ENCODE measurements around the gene RAI14.

The RAI14 gene

DNA sequence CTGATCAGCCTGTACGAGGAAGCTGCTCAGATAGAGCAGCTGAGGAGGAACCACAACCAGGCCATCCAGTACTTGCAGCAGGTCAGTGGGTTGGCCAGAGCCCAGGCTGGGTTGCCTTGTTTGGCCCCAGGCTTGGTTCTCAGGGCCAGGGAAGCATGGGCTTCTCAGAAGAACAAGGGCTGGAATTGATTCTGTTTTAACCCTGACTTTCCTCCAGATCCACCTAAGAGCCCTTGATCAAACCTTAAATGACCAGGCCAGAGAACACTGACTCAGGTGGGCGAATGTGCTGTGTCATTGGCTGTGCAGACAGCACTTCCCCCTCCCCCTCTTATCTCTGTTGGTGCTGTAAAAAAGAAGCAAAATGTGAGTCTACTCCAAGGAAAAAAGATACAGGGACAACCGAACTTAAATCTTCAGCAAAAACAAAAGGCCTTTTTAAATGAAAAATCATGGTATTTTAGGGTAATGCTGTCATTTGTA, 210.9 kb downstream of the RAI14 start:
- no peak for DNase-seq

DNA sequence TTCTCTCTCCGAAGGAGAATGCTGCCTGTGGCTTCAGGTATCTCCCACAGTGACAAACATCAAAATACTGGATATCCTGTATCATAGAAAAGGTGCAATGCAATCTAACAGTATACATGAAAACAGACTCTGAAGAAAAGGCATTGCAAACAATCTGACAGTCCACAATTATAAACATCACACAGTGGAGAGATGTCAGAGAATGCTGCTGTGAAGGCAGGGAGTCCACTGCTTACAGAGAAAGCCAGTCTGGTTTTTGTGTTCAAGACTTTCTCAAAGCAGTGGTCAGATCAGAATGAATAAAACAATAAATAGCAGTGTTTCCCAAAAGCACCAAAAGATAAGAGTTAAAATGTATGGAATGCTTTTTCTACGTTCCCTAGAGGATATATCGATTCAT, 211.5 kb downstream of the RAI14 start:
- no peak for DNase-seq

DNA sequence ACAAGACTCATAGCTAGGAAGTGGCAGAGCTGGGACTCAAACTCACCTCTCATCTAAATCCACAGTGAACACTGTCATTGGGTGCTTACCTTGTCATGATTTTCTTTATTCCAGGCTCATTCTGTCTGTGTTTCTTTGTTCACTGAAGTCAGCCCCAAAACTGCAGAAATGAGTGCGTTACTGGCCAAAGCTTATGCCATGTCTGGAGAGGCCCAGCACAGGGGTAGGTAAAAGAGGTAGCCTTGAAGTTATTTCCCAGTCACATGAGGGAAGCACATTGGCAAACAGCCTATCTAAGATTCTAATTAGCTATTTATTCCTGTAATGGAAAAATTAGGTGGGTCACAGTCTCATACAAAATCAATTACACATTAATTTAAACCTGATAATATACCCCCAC, 212.7 kb downstream of the RAI14 start:
- DNase-seq, result no peak

DNA sequence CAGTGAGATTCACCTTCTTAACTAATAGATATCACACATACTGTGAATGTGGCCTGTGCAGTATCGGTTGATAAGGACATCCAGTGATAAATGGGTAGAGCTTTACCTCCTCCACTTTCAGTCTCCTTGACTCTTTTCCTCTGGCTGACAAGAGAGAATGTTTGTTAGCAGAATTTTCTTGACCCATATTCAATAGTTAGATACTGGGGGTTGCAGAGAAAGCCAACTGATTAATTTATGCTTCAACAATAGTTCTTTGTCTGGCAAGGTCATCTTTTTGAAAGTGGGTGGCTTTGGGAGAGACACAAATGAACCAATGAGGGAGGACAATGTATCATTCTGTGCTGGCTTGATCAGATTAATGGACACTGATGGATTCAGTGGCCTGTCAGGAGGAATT, 213.1 kb downstream of the RAI14 start:
- DNase-seq, result no peak

DNA sequence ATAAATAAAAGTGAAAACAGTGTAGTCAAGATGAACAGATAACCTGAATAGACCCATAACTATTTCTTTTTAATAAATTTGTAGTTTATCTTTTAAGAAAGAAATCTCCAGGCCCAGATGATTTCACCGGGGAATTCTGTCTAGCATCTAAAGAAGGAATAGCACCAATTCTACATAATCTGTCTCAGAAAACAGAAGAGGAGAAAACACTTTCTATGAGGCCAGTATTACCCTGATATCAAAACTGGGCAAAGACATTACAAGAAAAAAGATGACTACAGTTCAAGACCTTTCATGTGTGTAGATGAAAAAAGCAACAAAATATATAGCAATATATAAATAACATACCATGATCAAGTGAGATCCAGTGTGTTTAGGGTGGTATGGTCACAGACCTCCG, 214.3 kb downstream of the RAI14 start:
- no peak for DNase-seq

DNA sequence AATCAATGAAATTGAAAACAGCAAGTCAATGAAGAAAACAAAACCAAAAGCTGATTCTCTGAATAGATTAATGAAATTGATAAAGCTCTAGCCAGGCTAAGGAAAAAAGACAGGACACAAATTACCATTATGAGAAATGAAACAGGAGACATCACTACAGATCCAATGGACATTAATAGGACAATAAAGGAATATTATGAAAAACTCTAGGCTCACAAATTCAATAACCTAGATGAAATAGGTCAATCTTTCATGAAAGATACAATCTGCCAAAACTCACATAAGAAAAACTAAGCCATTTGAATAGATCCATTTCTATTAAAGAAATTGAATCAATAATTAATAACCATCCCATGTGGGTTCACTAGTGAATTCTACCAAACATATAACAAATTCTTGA, 220.1 kb downstream of the RAI14 start:
- no peak for DNase-seq

DNA sequence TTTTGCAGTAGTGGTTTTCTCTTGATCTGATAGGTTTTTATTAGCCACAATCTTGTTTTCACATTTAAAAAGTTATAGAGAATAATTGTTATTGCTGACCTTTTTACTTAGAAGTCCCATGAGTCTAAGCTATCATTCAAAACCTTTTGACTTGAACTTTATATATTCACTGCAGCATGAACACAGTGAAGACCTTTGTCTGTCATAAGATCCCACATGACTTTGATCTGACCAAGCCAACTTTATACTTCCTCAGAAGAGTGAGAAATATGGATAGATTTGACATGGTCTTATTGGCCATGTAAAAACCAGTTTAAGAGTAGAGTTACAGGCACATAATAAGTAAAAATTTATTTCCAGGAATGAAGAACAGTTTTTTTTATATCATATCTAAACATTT, 225.1 kb downstream of the RAI14 start:
- DNase-seq, result no peak

Measured in activated gamma-delta T cell (primary cell).